H1 (cell line): ENCODE data around the gene CFAP20. TPM values are rescaled to one million over a fixed set of nuclear protein-coding genes. Genes with fewer than 3 reads are reported as not detected.
"Not testable (repeated sequence)": the region's sequence is repeated elsewhere in the genome, so short reads cannot be mapped to it uniquely, and the experiment has no call there.

Source experiments
- CTCF ChIA-PET: fragments of 300-600 bp; sonication (Branson Sonifier 250); formaldehyde crosslinking; loops from one replicate; lab custom pipeline; 2021; ENCODE audit not compliant: partially characterized antibody; lab: Charles Lee
- POLR2A ChIA-PET: fragments of 300-600 bp; sonication (Branson Sonifier 250); formaldehyde crosslinking; loops from one replicate; lab custom pipeline; 2021; ENCODE audit warnings: inconsistent platforms; ENCODE audit not compliant: partially characterized antibody; lab: Charles Lee
- DNase-seq, 2 experiments: peaks; one replicate each; pipeline versions ENCODE4 v3.0.0 to v3.0.0-alpha.2; 2010 to 2022; ENCODE audit warnings: low spot score in 2 of 2, low read depth in 1 of 2, mixed read lengths in 1 of 2
- FAIRE-seq: peaks from 2 replicates; lab custom pipeline; 2011; peaks lifted over from hg19 to GRCh38; lab: Jason Lieb, UNC
- H2AFZ ChIP-seq: 2 replicates; pipeline ENCODE4 v1.8.1; 2012; ENCODE audit warnings: low read length, inconsistent platforms
- H2AK5ac ChIP-seq: 2 replicates; pipeline ENCODE4 v1.6.1; 2013; ENCODE audit warnings: low read depth, low read length
- H2BK120ac ChIP-seq: replicated peaks from 2 replicates; pipeline ENCODE3; 2013; ENCODE audit warnings: low read depth, low read length, inconsistent platforms
- H2BK12ac ChIP-seq: 2 replicates; pipeline ENCODE4 v1.6.1; 2013; ENCODE audit warnings: low read depth, low read length
- H2BK15ac ChIP-seq: 2 replicates; pipeline ENCODE4 v1.6.1; 2013; ENCODE audit warnings: low read length
- H2BK20ac ChIP-seq: 2 replicates; pipeline ENCODE4 v1.6.1; 2013; ENCODE audit warnings: low read length
- H2BK5ac ChIP-seq: 2 replicates; pipeline ENCODE4 v1.6.1; 2013; ENCODE audit warnings: low read depth, low read length
- H3K14ac ChIP-seq: 2 replicates; pipeline ENCODE4 v1.6.1; 2013; ENCODE audit warnings: inconsistent platforms; ENCODE audit not compliant: insufficient read length
- H3K18ac ChIP-seq: 2 replicates; pipeline ENCODE4 v1.6.1; 2013; ENCODE audit warnings: low read length; ENCODE audit errors: extremely low read depth
- H3K23ac ChIP-seq: 2 replicates; pipeline ENCODE4 v1.6.1; 2013; ENCODE audit warnings: inconsistent platforms; ENCODE audit not compliant: insufficient read length
- H3K23me2 ChIP-seq: 2 replicates; pipeline ENCODE4 v1.6.1; 2013; ENCODE audit warnings: low read depth, low read length
- H3K27ac ChIP-seq: 2 replicates; pipeline ENCODE4 v1.6.1; 2011; ENCODE audit warnings: low read depth, low read length, inconsistent platforms
- H3K27me3 ChIP-seq, 4 experiments: replicated peaks in 1 of 4; 1 replicate in 1 of 4; 2 replicates in 3 of 4; pipeline versions ENCODE4 v1.6.1 to v1.8.1; 2011 to 2013; ENCODE audit warnings: low read length in 3 of 4, mild to moderate bottlenecking in 3 of 4, inconsistent platforms in 2 of 4, mixed read lengths in 2 of 4, moderate library complexity in 1 of 4; ENCODE audit not compliant: control insufficient read depth in 3 of 4, insufficient read depth in 3 of 4; ENCODE audit errors: extremely low read depth in 1 of 4
- H3K36me3 ChIP-seq, 4 experiments: 2 replicates each; pipeline versions ENCODE4 v1.6.1 to v1.8.1; 2011 to 2013; ENCODE audit warnings: mild to moderate bottlenecking in 4 of 4, low read length in 3 of 4, moderate library complexity in 2 of 4, control low read depth in 1 of 4, inconsistent platforms in 1 of 4; ENCODE audit not compliant: insufficient read depth in 4 of 4, control insufficient read depth in 2 of 4
- H3K4ac ChIP-seq: replicated peaks from 2 replicates; pipeline ENCODE3; 2013; ENCODE audit warnings: low read length, low read depth, mixed read lengths, inconsistent platforms; ENCODE audit not compliant: insufficient read length
- H3K4me1 ChIP-seq, 4 experiments: replicated peaks in 1 of 4; 1 replicate in 1 of 4; 2 replicates in 3 of 4; pipeline versions ENCODE4 v1.6.1 to v1.8.1; 2011 to 2013; ENCODE audit warnings: low read length in 3 of 4, inconsistent platforms in 2 of 4, mixed read lengths in 1 of 4; ENCODE audit not compliant: insufficient read depth in 4 of 4, control insufficient read depth in 3 of 4
- H3K4me2 ChIP-seq, 2 experiments: 2 replicates each; pipeline versions ENCODE4 v1.6.1 to v1.8.1; 2011 to 2013; ENCODE audit warnings: low read depth in 2 of 2, low read length in 2 of 2, control low read depth in 1 of 2, inconsistent platforms in 1 of 2, mild to moderate bottlenecking in 1 of 2; ENCODE audit not compliant: insufficient read depth in 1 of 2
- H3K4me3 ChIP-seq, 4 experiments: fragments of 200-600, 300-600 bp in 1 of 4; sonication (generic), shearing (Covaris generic), sonication (Bioruptor Twin) in 1 of 4; 2 replicates each; pipeline versions ENCODE4 v1.5.1 to v1.8.1; 2011 to 2016; ENCODE audit warnings: low read length in 4 of 4, low read depth in 3 of 4, control low read depth in 2 of 4, inconsistent platforms in 2 of 4, mild to moderate bottlenecking in 2 of 4, mixed read lengths in 1 of 4, moderate library complexity in 1 of 4; ENCODE audit not compliant: insufficient read depth in 2 of 4; ENCODE audit errors: extremely low read depth in 1 of 4
- H3K56ac ChIP-seq: replicated peaks from 2 replicates; pipeline ENCODE3; 2013; ENCODE audit warnings: low read depth, mild to moderate bottlenecking, mixed read lengths, low read length, inconsistent platforms; ENCODE audit not compliant: insufficient read length
- H3K79me1 ChIP-seq: 2 replicates; pipeline ENCODE4 v1.6.1; 2013; ENCODE audit warnings: low read depth, low read length, control low read depth
- H3K79me2 ChIP-seq, 2 experiments: 2 replicates each; pipeline versions ENCODE4 v1.6.1 to v1.8.1; 2012 to 2013; ENCODE audit warnings: low read length in 2 of 2, mild to moderate bottlenecking in 2 of 2, inconsistent platforms in 1 of 2; ENCODE audit not compliant: insufficient read depth in 2 of 2, control insufficient read depth in 1 of 2
- H3K9ac ChIP-seq, 4 experiments: replicated peaks in 1 of 4; 1 replicate in 1 of 4; 2 replicates in 3 of 4; pipeline versions ENCODE4 v1.6.1 to v1.8.1; 2011 to 2013; ENCODE audit warnings: low read depth in 3 of 4, low read length in 3 of 4, control low read depth in 2 of 4, mild to moderate bottlenecking in 2 of 4, moderate library complexity in 2 of 4, inconsistent platforms in 1 of 4; ENCODE audit errors: extremely low read depth in 1 of 4
- H3K9me3 ChIP-seq, 2 experiments: 2 replicates each; pipeline versions ENCODE4 v1.6.1 to v1.8.1; 2012 to 2013; ENCODE audit warnings: mild to moderate bottlenecking in 2 of 2, moderate library complexity in 2 of 2, control low read depth in 1 of 2, inconsistent platforms in 1 of 2, low read depth in 1 of 2, low read length in 1 of 2, mixed read lengths in 1 of 2; ENCODE audit not compliant: insufficient read depth in 2 of 2
- H4K20me1 ChIP-seq, 2 experiments: replicated peaks in 1 of 2; 2 replicates each; pipeline versions ENCODE3 to v1.8.1; 2011 to 2013; ENCODE audit warnings: inconsistent platforms in 2 of 2, low read length in 2 of 2, mild to moderate bottlenecking in 1 of 2; ENCODE audit not compliant: insufficient read depth in 2 of 2, control insufficient read depth in 1 of 2
- H4K5ac ChIP-seq: 2 replicates; pipeline ENCODE4 v1.6.1; 2013; ENCODE audit warnings: low read length, low read depth, mixed read lengths, inconsistent platforms; ENCODE audit not compliant: insufficient read length
- H4K8ac ChIP-seq: 2 replicates; pipeline ENCODE4 v1.8.0; 2013; ENCODE audit warnings: mild to moderate bottlenecking, moderate library complexity, low read length, inconsistent platforms; ENCODE audit not compliant: insufficient read depth; ENCODE audit errors: extremely low read depth
- H4K91ac ChIP-seq: replicated peaks from 2 replicates; pipeline ENCODE3; 2013; ENCODE audit warnings: low read length, mixed read lengths, inconsistent platforms; ENCODE audit not compliant: insufficient read length
- BRCA1 ChIP-seq: IDR thresholded peaks from 2 replicates; pipeline ENCODE4 v1.6.1; 2012; ENCODE audit warnings: low read depth, low read length, improper control_type of control experiment
- FOSL1 ChIP-seq: IDR thresholded peaks from 2 replicates; pipeline ENCODE4 v1.6.1; 2011; ENCODE audit warnings: mild to moderate bottlenecking, low read depth, low read length, moderate library complexity; ENCODE audit not compliant: insufficient read depth
- GTF2F1 ChIP-seq: IDR thresholded peaks from 2 replicates; pipeline ENCODE4 v1.6.1; 2012; ENCODE audit warnings: low read depth, low read length, improper control_type of control experiment, borderline replicate concordance
- POU5F1 ChIP-seq: IDR thresholded peaks from 2 replicates; pipeline ENCODE4 v1.6.1; 2011; ENCODE audit warnings: low read depth, mild to moderate bottlenecking, low read length, moderate library complexity
- RNF2 ChIP-seq: fragments of 200-900, 300-1000 bp; sonication (generic); IDR thresholded peaks from 2 replicates; pipeline ENCODE4 v1.7.1; 2016; ENCODE audit warnings: borderline replicate concordance, low read depth, mild to moderate bottlenecking, antibody characterized with exemption, low read length; ENCODE audit not compliant: poor library complexity, severe bottlenecking; ENCODE audit errors: missing control alignments
- SIRT6 ChIP-seq: IDR thresholded peaks from one replicate; pipeline ENCODE4 v1.7.1; 2012; ENCODE audit warnings: low read length, inconsistent platforms
- TAF1 ChIP-seq: IDR thresholded peaks from 2 replicates; pipeline ENCODE4 v1.6.1; 2011; ENCODE audit warnings: mild to moderate bottlenecking, low read depth, low read length
- WGBS, 2 experiments: shearing (Covaris generic) in 1 of 2; methylation state at CpG; one replicate each; pipeline versions ENCODE4 v1.1.6 to v1.1.7; 2013 to 2015; ENCODE audit warnings: low lambda C conversion rate in 2 of 2, mixed read lengths in 2 of 2, inconsistent platforms in 1 of 2, low coverage in 1 of 2, missing lambda C conversion rate in 1 of 2; ENCODE audit not compliant: insufficient replicate concordance in 2 of 2, insufficient coverage in 1 of 2, insufficient read length in 1 of 2; ENCODE audit errors: extremely low coverage in 1 of 2, missing lambda C conversion rate in 1 of 2; 5-methylcytosine and 5-hydroxymethylcytosine counted together
- polyA plus RNA-seq, 7 experiments: library from polyadenylated mRNA; depleted of rRNA in 3 of 7; stranded (reverse) in 5 of 7; unstranded in 2 of 7; fragments of >200 nt in 5 of 7; fragments of 200-250 nt in 2 of 7; gene quantifications; 1 replicate in 5 of 7; 2 replicates in 1 of 7; 4 replicates in 1 of 7; pipeline versions ENCODE4 v1.2.1 to v1.2.3, GENCODE V29; 2011 to 2013; ENCODE audit warnings: missing spikeins in 2 of 7, mixed read lengths in 2 of 7
- total RNA-seq: library from RNA; stranded (reverse); fragmentation: NEBNext Ultra II Directional; extraction: Animal tissue kit (Norgen Biotek cat#: 25700); gene quantifications from 2 replicates; pipeline ENCODE4 v1.2.1, GENCODE V29; 2021
- TF ChIP-seq, protein P1 (sequence below): IDR thresholded peaks from 2 replicates; pipeline ENCODE4 v1.6.1; 2012; ENCODE audit warnings: low read length, inconsistent platforms
- TF ChIP-seq, protein P2 (sequence below): IDR thresholded peaks from 2 replicates; pipeline ENCODE4 v1.6.1; 2011; ENCODE audit warnings: low read length, improper control_type of control experiment

Gene CFAP20
- total and polyA plus RNA-seq, 2 of the 8 experiments (the other 6 are each of a cell fraction or from before 2014, with no cell fraction given): 45.6 to 65.4 TPM

DNA sequence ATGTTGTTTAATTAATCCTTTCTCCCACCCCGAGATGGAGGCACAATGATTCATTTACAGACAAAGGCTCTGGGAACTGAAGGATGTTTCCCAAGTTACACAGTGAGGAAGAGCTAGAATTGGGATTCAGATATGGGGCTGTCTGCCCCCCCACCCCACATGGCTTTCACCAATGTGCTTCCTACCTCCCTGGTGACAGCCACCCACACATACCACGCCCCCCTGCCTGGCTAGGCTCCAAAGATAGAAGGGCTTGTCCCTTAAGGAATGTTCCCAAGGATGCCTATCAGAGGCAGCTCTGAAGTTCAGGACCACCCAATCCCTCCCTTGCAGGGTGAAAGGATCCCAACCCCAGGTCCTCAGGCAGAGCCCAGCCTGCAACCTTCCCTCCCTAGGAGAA, 32.9 kb downstream of the CFAP20 start (continued):
- TF ChIP-seq, protein P1, sequence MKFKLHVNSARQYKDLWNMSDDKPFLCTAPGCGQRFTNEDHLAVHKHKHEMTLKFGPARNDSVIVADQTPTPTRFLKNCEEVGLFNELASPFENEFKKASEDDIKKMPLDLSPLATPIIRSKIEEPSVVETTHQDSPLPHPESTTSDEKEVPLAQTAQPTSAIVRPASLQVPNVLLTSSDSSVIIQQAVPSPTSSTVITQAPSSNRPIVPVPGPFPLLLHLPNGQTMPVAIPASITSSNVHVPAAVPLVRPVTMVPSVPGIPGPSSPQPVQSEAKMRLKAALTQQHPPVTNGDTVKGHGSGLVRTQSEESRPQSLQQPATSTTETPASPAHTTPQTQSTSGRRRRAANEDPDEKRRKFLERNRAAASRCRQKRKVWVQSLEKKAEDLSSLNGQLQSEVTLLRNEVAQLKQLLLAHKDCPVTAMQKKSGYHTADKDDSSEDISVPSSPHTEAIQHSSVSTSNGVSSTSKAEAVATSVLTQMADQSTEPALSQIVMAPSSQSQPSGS: no peak
- TF ChIP-seq RNF2 (no peak), POU5F1 (no peak), TAF1 (no peak), GTF2F1 (no peak), SIRT6 (no peak), BRCA1 (no peak), FOSL1 (no peak)
- TF ChIP-seq, protein P2, sequence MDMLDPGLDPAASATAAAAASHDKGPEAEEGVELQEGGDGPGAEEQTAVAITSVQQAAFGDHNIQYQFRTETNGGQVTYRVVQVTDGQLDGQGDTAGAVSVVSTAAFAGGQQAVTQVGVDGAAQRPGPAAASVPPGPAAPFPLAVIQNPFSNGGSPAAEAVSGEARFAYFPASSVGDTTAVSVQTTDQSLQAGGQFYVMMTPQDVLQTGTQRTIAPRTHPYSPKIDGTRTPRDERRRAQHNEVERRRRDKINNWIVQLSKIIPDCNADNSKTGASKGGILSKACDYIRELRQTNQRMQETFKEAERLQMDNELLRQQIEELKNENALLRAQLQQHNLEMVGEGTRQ: no peak

DNA sequence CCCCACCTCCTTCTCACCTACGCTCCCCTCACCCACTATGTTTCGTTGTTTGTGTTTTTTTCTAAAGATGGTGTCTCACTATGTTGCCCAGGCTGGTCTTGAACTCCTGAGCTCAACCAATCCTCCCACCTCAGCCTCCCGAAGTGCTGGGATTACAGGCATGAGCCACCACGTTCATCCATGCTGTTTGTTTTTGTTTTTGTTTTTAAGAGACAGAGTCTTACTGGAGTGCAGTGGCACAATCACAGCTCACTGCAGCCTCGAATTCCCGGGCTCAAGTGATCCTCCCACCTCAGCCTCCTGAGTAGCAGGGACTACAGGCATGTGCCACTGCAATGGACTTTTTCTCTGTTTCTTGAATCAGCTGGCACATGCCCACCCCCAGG, 33.6 kb downstream of the CFAP20 start:
- H4K8ac ChIP-seq, H3K9me3 ChIP-seq, H3K23me2 ChIP-seq, H3K9ac ChIP-seq, H4K20me1 ChIP-seq, H3K4ac ChIP-seq, H2BK15ac ChIP-seq, FAIRE-seq, H3K27ac ChIP-seq, H3K4me3 ChIP-seq, H4K91ac ChIP-seq, DNase-seq, H2BK20ac ChIP-seq, H2AK5ac ChIP-seq, H3K23ac ChIP-seq, H3K36me3 ChIP-seq, H2AFZ ChIP-seq, H3K79me1 ChIP-seq, H3K18ac ChIP-seq, H2BK5ac ChIP-seq, H3K27me3 ChIP-seq, H2BK12ac ChIP-seq, H3K56ac ChIP-seq, H3K79me2 ChIP-seq, H3K4me2 ChIP-seq, H4K5ac ChIP-seq, H3K14ac ChIP-seq, H3K4me1 ChIP-seq, H2BK120ac ChIP-seq: not testable (repeated sequence)
- WGBS, 2 experiments: 75% methylated on average over 6 of the region's 6 CpGs; no CpG with 5 or more reads in 1 of the 2 experiments
- ChIA-PET POLR2A (interaction anchor here (1.2 to 1.4 kb wide), 2 partner anchors 30 to 34 kb away, joined by 3 to 4 read pairs; partner anchors contain the start of gene CFAP20), CTCF (interaction anchor here (0.6 to 18.9 kb wide), 11 partner anchors 9 to 338 kb away, joined by 3 to 235 read pairs (median 11); no protein-coding TSS in a partner anchor)
